ENCODE data around the gene EHBP1.

The EHBP1 gene

GRCh38 chr2:62675062-62675461 is 30.5 kb upstream of the EHBP1 start:
- Histone ChIP-seq H3K27ac (ENCODE audit: low read depth, low read length, poor library complexity, severe bottlenecking) (no peak overlapping the region), H3K4me2 (ENCODE audit: low read length) (no peak overlapping the region), H3K4me1 (ENCODE audit: insufficient read depth, low read length, severe bottlenecking) (no peaks in the 10 kb centered on the region), H3K27me3 (ENCODE audit: insufficient read depth, low read length) (no peaks in the 10 kb centered on the region), H3K9ac (ENCODE audit: low read length) (no peak overlapping the region), H3K4me3 (ENCODE audit: low read depth, low read length, poor library complexity, severe bottlenecking) (no peak overlapping the region), H3K9me3 (ENCODE audit: low read length) (no peaks in the 10 kb centered on the region), H2AFZ (ENCODE audit: low read length) (no peak overlapping the region), H3F3A (ENCODE audit: insufficient read depth, low read length) (no peaks in the 10 kb centered on the region), H3K36me3 (ENCODE audit: insufficient read depth, low read length) (no peaks in the 10 kb centered on the region), H4K20me1 (ENCODE audit: insufficient read depth, low read length) (no peaks in the 10 kb centered on the region), H3K79me2 (ENCODE audit: insufficient read depth, low read length) (no peaks in the 10 kb centered on the region), H3K9me2 (ENCODE audit: low read depth, low read length) (no peaks in the 10 kb centered on the region)
- TF ChIP-seq EZH2 (IDR thresholded peaks at IDR 0.05; ENCODE audit: borderline replicate concordance, low read length) (no peak), CTCF (IDR thresholded peaks at IDR 0.05; ENCODE audit: low read length) (no peak)

- Histone ChIP-seq H3K27me3 (ENCODE audit: insufficient read depth, low read length) (no peaks in the 10 kb centered on the region), H2AFZ (ENCODE audit: low read length) (no peak overlapping the region), H3K4me3 (ENCODE audit: low read depth, low read length, poor library complexity, severe bottlenecking) (no peak overlapping the region), H4K20me1 (ENCODE audit: insufficient read depth, low read length) (no peaks in the 10 kb centered on the region), H3K36me3 (ENCODE audit: insufficient read depth, low read length) (no peaks in the 10 kb centered on the region), H3K9ac (ENCODE audit: low read length) (no peak overlapping the region), H3K27ac (ENCODE audit: low read depth, low read length, poor library complexity, severe bottlenecking) (no peak overlapping the region), H3K79me2 (ENCODE audit: insufficient read depth, low read length) (no peaks in the 10 kb centered on the region), H3K4me1 (ENCODE audit: insufficient read depth, low read length, severe bottlenecking) (no peaks in the 10 kb centered on the region), H3K4me2 (ENCODE audit: low read length) (no peak overlapping the region), H3K9me2 (ENCODE audit: low read depth, low read length) (no peaks in the 10 kb centered on the region), H3K9me3 (ENCODE audit: low read length) (no peaks in the 10 kb centered on the region), H3F3A (ENCODE audit: insufficient read depth, low read length) (no peaks in the 10 kb centered on the region)
- TF ChIP-seq CTCF (IDR thresholded peaks at IDR 0.05; ENCODE audit: low read length) (no peak), EZH2 (IDR thresholded peaks at IDR 0.05; ENCODE audit: borderline replicate concordance, low read length) (no peak)
Observed at GRCh38 chr2:62685256-62685655, 20.3 kb upstream of the EHBP1 start.

- H3K4me1 ChIP-seq (ENCODE audit: insufficient read depth, low read length, severe bottlenecking): no peaks in the 10 kb centered on the region
- H3K4me3 ChIP-seq (ENCODE audit: low read depth, low read length, poor library complexity, severe bottlenecking): no peak overlapping the region
- H3F3A ChIP-seq (ENCODE audit: insufficient read depth, low read length): no peaks in the 10 kb centered on the region
- no peak overlapping the region for H3K4me2 ChIP-seq (ENCODE audit: low read length)
- no peaks in the 10 kb centered on the region for H3K9me3 ChIP-seq (ENCODE audit: low read length)
- H3K79me2 ChIP-seq (ENCODE audit: insufficient read depth, low read length): no peaks in the 10 kb centered on the region
- no peaks in the 10 kb centered on the region for H4K20me1 ChIP-seq (ENCODE audit: insufficient read depth, low read length)
- H3K27ac ChIP-seq (ENCODE audit: low read depth, low read length, poor library complexity, severe bottlenecking): no peak overlapping the region
- no peaks in the 10 kb centered on the region for H3K36me3 ChIP-seq (ENCODE audit: insufficient read depth, low read length)
- TF ChIP-seq CTCF (IDR thresholded peaks at IDR 0.05; ENCODE audit: low read length) (no peak), EZH2 (IDR thresholded peaks at IDR 0.05; ENCODE audit: borderline replicate concordance, low read length) (no peak)
- H3K27me3 ChIP-seq (ENCODE audit: insufficient read depth, low read length): no peaks in the 10 kb centered on the region
- no peaks in the 10 kb centered on the region for H3K9me2 ChIP-seq (ENCODE audit: low read depth, low read length)
- H3K9ac ChIP-seq (ENCODE audit: low read length): no peak overlapping the region
- H2AFZ ChIP-seq (ENCODE audit: low read length): no peak overlapping the region
Observed at GRCh38 chr2:62686012-62686685, 19.4 kb upstream of the EHBP1 start.
